HG02571 (cell line): Measurements from ENCODE around the gene FIS1.
"Not testable (repeated sequence)": the region's sequence is repeated elsewhere in the genome, so short reads cannot be mapped to it uniquely, and the experiment has no call there.

Experiments
- ATAC-seq: cut with Tn5 transposase; IDR thresholded peaks from one replicate; pipeline ENCODE4 v1.9.1; 2021; ENCODE audit warnings: mild to moderate bottlenecking, moderate library complexity; ENCODE audit not compliant: unreplicated experiment

FIS1 gene

DNA sequence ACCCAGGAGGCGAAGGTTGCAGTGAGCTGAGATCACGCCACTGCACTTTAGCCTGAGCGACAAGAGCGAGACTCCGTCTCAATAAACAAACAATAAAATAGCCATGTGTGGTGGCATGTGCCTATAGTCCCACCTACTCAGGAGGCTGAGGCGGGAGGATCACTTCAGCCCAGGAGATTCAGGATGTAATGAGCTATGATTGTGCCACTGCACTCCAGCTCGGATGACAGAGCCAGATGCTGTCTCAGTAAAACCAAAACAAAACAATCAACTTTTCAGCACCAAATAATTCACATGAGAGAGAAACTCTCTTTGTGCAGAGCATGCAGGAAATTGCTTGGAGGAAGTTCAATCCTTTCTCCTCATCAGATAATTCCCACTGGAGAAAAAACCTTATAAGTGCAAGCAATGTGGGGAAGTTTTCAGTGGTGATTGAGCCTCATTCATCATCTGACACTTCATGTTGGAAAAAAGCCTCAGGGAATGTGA, 13.4 kb upstream of the FIS1 start:
- no peak for ATAC-seq

- ATAC-seq = no peak
Observed at GRCh38 chr7:101255796-101256195, 10.9 kb upstream of the FIS1 start.

DNA sequence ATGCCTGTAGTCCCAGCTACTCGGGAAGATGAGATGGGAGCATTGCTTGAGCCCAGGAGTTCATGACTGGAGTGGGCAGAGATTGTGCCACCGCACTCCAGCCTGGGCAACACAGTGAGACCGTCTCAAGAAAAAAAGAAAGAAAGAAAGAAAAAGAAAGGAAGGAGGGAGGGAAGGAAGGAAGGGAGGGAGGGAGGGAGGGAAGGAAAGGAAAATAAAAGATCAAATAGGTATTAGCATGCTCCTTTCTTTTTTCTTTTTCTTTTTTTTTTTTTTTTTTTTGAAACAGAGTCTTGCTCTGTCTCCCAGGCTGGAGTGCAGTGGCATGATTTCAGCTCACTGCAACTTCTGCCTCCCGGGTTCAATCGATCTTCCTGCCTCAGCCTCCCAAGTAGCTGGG, 8.3 kb upstream of the FIS1 start:
- ATAC-seq = not testable (repeated sequence)

DNA sequence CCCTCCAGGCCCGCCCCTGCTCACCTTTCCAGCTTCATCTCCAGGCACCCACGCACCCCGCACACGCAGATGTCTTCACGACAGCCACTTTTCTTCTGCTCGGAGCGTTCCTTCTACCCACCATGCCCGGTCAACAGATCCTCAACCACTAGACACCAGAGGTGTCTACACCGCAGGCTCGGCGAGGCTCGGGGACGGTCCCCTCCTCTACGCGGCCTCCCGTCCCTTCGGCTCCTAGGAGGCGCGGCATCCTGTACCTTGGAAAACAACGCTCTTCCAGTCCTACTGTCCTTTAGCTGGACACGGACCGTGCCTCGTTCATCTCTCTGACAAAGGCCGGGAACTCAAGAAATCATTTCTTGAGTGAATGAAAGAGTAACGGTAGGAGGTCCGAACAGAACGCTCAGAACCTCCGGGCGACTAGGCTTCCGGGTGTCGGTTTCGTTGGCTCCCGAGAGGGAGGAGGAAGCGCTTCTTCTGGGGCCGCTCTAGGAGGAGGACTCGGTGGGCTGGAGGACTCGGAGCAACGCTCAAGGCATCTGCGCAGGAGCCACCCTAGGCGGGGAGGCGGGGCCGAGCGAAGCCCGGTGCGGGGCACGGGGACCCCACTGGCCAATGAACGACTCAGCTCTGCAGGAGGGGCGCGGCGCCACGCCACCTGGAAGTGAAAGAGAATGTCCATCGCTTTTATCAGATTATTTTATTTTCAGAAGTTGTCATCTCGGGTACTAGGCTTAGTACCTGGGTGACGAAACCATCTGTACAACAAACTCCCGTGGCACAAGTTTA, 7.2 kb upstream of the FIS1 start:
- peak; percentile 96 for ATAC-seq

- no peak for ATAC-seq
Observed at GRCh38 chr7:101250324-101250723, 5.4 kb upstream of the FIS1 start.

GRCh38 chr7:101248276-101248675, 3.4 kb upstream of the FIS1 start:
- no peak for ATAC-seq

DNA sequence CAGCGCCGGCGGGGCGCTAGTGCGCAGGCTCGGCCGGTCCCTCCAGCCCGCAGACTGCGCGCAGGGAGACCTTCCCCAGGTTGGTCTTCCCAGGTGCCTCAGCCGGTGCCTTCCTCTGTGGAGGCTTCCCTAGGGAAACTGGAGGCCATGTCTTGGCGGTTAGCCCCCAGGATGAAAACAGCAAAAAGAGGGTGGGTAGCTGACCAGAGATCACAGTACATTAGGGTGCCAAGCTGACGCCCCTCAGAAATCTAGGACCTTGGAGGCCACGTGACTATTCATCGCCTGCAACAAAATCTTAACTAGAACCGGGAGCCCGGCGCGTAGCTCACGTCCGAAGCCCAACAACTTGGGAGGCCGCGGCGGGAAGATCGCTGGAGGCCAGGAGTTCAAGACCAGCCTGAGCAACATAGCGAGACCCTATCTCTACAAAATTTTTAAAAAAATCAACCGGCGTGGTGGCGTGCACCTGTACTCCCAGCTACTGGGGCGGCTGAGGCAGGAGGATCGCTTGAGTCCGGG, 327 bp upstream of the FIS1 start:
- ATAC-seq = no peak

DNA sequence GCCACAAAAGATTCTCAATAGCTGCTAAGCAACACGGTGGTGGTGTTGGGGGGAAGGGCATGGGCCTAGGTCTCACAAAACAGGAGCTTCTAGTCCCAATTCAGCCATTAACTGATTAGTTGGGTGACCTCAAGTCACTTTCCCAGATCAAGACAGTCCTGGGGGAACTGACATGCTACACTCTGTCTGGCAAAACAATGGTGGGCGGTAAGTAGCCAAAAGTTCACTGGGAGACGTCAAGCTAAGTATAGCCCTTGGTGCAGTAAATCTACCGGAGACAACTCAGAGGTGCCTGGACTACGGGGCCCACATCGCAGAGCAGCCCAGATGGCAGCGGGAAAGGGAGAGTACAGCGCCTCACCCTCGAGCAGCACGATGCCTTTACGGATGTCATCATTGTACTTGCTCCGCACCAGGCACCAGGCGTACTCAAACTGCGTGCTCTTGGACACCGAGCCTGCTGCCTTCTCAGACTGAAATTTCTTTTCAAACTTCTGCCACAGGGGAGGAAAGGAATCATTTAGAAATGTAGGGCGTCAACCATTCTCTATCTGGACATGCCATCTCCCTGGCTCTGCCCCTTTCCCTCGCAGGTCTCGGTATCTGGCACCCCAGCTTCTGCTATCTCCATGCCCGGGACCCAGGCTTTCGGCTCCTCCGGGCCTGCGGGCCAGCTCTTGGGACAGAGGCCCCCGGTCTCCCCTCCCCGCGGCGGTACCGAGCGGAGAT, 1.1 kb downstream of the FIS1 start:
- no peak for ATAC-seq

- ATAC-seq = no peak
Observed at GRCh38 chr7:101241443-101242349, 3.2 kb downstream of the FIS1 start.

DNA sequence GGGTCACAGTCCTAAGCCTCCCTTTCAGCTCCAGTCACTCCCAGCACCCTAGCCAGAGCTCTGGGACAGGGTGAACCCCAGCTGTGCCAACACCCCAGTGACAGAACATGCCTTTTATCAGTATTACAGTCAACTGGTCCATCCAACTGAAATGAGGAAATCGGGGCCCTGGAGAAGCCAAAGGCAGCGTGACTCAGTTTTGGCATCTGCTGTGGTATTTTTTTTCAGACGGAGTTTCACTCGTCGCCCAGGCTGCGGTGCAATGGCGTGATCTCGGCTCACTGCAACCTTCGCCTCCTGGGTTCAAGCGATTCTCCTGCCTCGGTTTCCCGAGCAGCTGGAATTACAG, 3.9 kb downstream of the FIS1 start:
- no peak for ATAC-seq

DNA sequence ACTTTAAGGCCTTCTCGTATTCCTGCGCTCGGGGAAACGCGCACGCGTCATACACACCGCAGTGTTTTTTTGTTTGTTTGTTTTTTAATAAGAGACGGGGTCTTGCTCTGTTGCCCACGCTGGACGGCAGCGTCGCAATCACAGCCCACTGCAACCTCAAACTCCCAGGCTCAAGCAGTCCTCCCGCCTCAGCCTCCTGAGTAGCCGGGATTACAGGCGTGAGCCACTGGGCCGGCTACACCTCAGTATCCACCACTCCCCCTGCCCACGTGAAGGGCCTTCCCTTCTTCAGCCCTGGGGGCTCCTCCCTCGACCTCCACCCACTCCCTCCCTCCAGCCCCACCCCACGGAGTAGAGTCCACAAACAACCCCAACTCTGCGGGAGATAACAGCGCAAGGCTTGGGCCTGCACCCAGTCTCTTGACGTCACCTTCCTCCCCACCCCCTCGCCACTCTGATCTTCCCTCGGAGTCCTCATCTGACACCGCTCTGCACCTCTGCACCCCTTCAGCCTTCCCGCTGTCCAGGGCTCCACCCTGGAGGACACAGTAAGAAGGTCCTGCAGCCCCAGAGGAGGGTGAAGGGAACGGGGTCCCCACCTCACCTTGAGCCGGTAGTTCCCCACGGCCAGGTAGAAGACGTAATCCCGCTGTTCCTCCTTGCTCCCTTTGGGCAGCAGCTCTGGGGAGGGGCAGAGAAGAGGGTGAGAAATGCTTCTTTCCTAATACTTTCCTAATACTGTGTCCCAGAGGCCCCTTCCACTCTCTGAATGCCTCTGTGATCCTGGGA, 4.5 kb downstream of the FIS1 start:
- no peak for ATAC-seq

DNA sequence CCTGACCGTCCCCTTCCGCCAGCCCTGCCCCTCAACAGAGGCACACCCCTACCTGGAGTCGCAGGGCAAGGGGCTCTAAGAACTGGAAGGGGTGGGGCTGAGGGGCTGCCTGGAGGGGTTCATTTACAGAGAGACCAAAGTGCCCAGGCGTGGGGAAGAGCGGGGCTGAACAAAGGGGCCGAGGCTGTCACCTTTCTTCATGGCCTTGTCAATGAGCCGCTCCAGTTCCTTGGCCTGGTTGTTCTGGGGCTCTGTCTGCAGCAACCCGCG, 5.0 kb downstream of the FIS1 start:
- ATAC-seq = no peak

GRCh38 chr7:101239191-101239950, 5.5 kb downstream of the FIS1 start:
- no peak for ATAC-seq

DNA sequence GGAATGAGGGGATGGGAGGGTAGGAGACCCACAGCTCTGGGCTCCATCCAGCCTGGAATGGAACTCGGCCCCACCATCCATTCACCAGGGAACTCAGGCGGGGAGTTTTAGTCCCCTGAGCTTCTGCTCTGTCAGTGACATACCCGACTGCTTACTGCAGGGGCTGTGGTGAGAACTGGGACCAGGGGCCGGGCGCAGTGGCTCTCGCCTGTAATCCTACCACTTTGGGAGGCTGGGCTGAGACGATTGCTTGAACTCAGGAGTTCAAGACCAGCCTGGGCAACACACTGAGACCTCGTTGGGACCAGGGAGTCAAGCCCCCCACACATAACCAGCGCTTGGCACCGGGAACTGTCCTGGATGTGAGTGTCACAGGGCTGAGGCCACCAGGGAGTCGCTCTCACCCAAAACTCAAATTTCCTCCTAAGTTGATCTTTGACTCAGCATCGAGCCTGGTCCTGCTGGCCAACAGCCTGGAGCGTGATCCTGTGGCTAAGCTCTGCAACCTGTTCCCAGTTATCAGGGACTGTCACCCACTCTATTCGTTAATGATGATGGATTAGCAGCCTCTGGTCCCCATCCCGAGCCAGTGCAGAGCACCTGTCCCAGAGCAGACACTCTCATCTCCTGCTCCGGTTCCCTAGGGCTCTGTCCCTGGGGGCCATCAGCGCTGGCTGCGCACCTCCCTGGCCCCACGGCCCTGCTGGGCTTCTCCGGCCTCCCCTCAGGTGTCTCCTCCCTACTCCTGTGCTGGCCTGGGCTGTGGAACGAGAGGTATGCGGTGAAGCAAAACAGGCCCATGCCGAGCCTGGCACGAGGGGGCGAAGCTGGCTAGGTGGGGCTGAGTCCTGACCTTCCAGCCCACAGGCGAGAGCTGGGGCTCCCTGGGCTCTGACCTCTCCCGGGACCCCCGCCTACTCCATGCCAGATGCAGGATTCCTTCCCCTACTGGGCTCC, 6.4 kb downstream of the FIS1 start:
- no peak for ATAC-seq

DNA sequence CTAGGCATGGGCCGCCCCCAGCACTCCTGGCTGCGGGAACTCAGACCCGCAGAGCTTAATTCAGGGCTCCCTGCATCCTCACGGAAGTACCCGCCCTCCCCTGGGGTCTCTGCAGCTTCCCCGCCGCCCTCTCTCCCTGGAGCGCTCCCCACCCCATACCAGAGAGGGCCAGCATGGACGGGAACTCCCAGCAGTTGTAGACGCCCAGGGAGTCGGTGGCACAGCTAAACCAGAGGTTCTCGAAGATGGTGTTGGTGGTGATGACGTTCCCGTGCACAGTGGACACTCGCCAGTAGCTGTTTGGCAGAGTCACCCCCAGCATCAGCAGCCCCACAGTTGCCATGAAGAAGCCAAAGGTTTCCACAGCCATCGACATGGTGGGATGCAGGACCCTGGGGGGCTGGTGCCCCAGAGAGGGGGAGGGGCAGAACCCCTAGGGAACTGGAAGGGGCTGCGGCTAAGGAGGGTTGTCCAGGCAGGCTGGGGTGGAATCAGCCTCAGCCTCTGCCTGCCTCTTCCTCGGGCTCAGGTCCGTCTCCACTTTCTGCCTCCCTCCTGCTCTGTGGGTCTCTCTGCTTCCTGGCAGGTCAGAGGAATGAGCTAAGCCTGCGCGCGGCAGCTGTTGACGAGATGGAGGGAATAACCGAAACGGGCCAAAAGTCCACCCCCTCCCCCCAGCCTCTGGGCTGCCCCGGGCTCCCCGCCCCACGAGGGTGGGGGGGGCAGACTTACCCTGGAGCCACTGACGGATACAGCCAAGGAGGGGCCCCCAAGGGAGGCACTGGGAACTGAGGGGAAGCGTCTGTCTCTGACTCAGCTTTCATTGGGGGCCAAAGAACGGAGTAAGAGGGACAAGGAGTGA, 7.4 kb downstream of the FIS1 start, which contains the start of gene CLDN15:
TSS of gene CLDN15 (minus strand) at position 597 of the 862 bp plus-strand sequence. CDS start at position 376, 221 bp downstream.
- no peak for ATAC-seq

GRCh38 chr7:101236292-101236835, 8.5 kb downstream of the FIS1 start:
- ATAC-seq = no peak

- ATAC-seq = no peak
Observed at GRCh38 chr7:101235522-101235921, 9.4 kb downstream of the FIS1 start.
